SK-N-SH treated with all-trans-retinoic acid at 6 μM for 48 hours (cell line): ENCODE results near the gene NREP.

ENCODE experiments used
- ATAC-seq: fragments of 200-7000 bp; cut with Tn5 transposase; 3 replicates; pipeline ENCODE4 v1.9.1; 2020; ENCODE audit warnings: mild to moderate bottlenecking, moderate library complexity
- ARNTL ChIP-seq: fragments of 450-650 bp; formaldehyde crosslinking; IDR thresholded peaks from 2 replicates; pipeline ENCODE4 v1.5.0; 2020; ENCODE audit warnings: low read depth, mild to moderate bottlenecking, moderate library complexity, borderline replicate concordance
- BACH2 ChIP-seq: fragments of 250-450 bp; sonication (Bioruptor Pico); IDR thresholded peaks from 2 replicates; pipeline ENCODE4 v1.9.0; 2021; ENCODE audit warnings: mild to moderate bottlenecking, borderline replicate concordance
- CSDC2 ChIP-seq: fragments of 250-450 bp; sonication (Bioruptor Pico); IDR thresholded peaks from 2 replicates; pipeline ENCODE4 v1.5.0; 2020; ENCODE audit warnings: mild to moderate bottlenecking, moderate library complexity
- CSRNP3 ChIP-seq: fragments of 250-450 bp; sonication (Bioruptor Pico); IDR thresholded peaks from 2 replicates; pipeline ENCODE4 v1.5.1; 2021; ENCODE audit warnings: mild to moderate bottlenecking, moderate library complexity
- ESRRG ChIP-seq: fragments of 250-450 bp; sonication (Bioruptor Pico); IDR thresholded peaks from 2 replicates; pipeline ENCODE4 v1.6.1; 2021; ENCODE audit warnings: mild to moderate bottlenecking
- GLIS3 ChIP-seq: fragments of 250-450 bp; sonication (Bioruptor Pico); IDR thresholded peaks from 2 replicates; pipeline ENCODE4 v1.5.0; 2020; ENCODE audit warnings: mild to moderate bottlenecking, moderate library complexity
- ISL1 ChIP-seq: fragments of 250-450 bp; sonication (Bioruptor Pico); IDR thresholded peaks from 2 replicates; pipeline ENCODE4 v2.1.2; 2022; ENCODE audit warnings: mild to moderate bottlenecking, moderate library complexity
- OSR1 ChIP-seq: fragments of 250-450 bp; sonication (Bioruptor Pico); IDR thresholded peaks from 2 replicates; pipeline ENCODE4 v1.8.0; 2022; ENCODE audit warnings: moderate library complexity, mild to moderate bottlenecking, inconsistent platforms
- PPARA ChIP-seq: fragments of 250-450 bp; sonication (Bioruptor Pico); IDR thresholded peaks from 2 replicates; pipeline ENCODE4 v1.5.0; 2020; ENCODE audit warnings: mild to moderate bottlenecking, borderline replicate concordance
- RARB ChIP-seq: fragments of 250-450 bp; sonication (Bioruptor Pico); IDR thresholded peaks from 2 replicates; pipeline ENCODE4 v1.8.0; 2021; ENCODE audit warnings: mild to moderate bottlenecking, moderate library complexity
- SNAI2 ChIP-seq: fragments of 250-450 bp; sonication (Bioruptor Pico); IDR thresholded peaks from 2 replicates; pipeline ENCODE4 v1.5.0; 2020; ENCODE audit warnings: mild to moderate bottlenecking, moderate library complexity
- TCF4 ChIP-seq: fragments of 250-450 bp; sonication (Bioruptor Pico); IDR thresholded peaks from 2 replicates; pipeline ENCODE4 v1.8.0; 2021; ENCODE audit warnings: mild to moderate bottlenecking, moderate library complexity, borderline replicate concordance
- TOX ChIP-seq: fragments of 250-450 bp; sonication (Bioruptor Pico); IDR thresholded peaks from 2 replicates; pipeline ENCODE4 v1.8.0; 2021; ENCODE audit warnings: mild to moderate bottlenecking, moderate library complexity, borderline replicate concordance
- TSHZ2 ChIP-seq: fragments of 250-450 bp; sonication (Bioruptor Pico); IDR thresholded peaks from 2 replicates; pipeline ENCODE4 v1.5.0; 2020; ENCODE audit warnings: mild to moderate bottlenecking, moderate library complexity
- ZFP3 ChIP-seq: fragments of 250-450 bp; sonication (Bioruptor Pico); IDR thresholded peaks from 2 replicates; pipeline ENCODE4 v1.5.0; 2020; ENCODE audit warnings: mild to moderate bottlenecking, moderate library complexity
- ZFP30 ChIP-seq: fragments of 450-650 bp; formaldehyde crosslinking; IDR thresholded peaks from 2 replicates; pipeline ENCODE4 v1.5.0; 2022; ENCODE audit warnings: mild to moderate bottlenecking, moderate library complexity
- ZNF565 ChIP-seq: fragments of 450-650 bp; formaldehyde crosslinking; conservative IDR thresholded peaks from 2 replicates; pipeline ENCODE4 v1.5.0; 2020; ENCODE audit warnings: low read depth, mild to moderate bottlenecking, moderate library complexity
- ZNF70 ChIP-seq: fragments of 450-650 bp; formaldehyde crosslinking; IDR thresholded peaks from 2 replicates; pipeline ENCODE4 v1.5.0; 2020; ENCODE audit warnings: mild to moderate bottlenecking, moderate library complexity
- ZNF8 ChIP-seq: fragments of 450-650 bp; formaldehyde crosslinking; IDR thresholded peaks from 2 replicates; pipeline ENCODE4 v1.5.0; 2020; ENCODE audit warnings: mild to moderate bottlenecking, moderate library complexity
- TF ChIP-seq, protein P1 (sequence below): fragments of 250-450 bp; sonication (Bioruptor Pico); IDR thresholded peaks from 2 replicates; pipeline ENCODE4 v1.8.0; 2020; ENCODE audit warnings: mild to moderate bottlenecking, moderate library complexity, borderline replicate concordance
- TF ChIP-seq, protein P2 (sequence below): fragments of 250-450 bp; sonication (Bioruptor Pico); IDR thresholded peaks from 2 replicates; pipeline ENCODE4 v1.5.1; 2020; ENCODE audit warnings: low read depth, mild to moderate bottlenecking, moderate library complexity
- TF ChIP-seq, protein P3 (sequence below): fragments of 250-450 bp; sonication (Bioruptor Pico); IDR thresholded peaks from 2 replicates; pipeline ENCODE4 v1.8.0; 2021; ENCODE audit warnings: low read depth, mild to moderate bottlenecking, moderate library complexity, borderline replicate concordance

The NREP gene

GRCh38 chr5:111805071-111805470 lies 48.1 kb upstream of the NREP start (continued):
- TF ChIP-seq, protein P1, sequence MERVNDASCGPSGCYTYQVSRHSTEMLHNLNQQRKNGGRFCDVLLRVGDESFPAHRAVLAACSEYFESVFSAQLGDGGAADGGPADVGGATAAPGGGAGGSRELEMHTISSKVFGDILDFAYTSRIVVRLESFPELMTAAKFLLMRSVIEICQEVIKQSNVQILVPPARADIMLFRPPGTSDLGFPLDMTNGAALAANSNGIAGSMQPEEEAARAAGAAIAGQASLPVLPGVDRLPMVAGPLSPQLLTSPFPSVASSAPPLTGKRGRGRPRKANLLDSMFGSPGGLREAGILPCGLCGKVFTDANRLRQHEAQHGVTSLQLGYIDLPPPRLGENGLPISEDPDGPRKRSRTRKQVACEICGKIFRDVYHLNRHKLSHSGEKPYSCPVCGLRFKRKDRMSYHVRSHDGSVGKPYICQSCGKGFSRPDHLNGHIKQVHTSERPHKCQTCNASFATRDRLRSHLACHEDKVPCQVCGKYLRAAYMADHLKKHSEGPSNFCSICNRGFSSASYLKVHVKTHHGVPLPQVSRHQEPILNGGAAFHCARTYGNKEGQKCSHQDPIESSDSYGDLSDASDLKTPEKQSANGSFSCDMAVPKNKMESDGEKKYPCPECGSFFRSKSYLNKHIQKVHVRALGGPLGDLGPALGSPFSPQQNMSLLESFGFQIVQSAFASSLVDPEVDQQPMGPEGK (CRISPR knock-in tag) = no peak
- TF ChIP-seq ESRRG (CRISPR knock-in tag) = no peak
- TF ChIP-seq CSRNP3 (CRISPR knock-in tag) = no peak

DNA sequence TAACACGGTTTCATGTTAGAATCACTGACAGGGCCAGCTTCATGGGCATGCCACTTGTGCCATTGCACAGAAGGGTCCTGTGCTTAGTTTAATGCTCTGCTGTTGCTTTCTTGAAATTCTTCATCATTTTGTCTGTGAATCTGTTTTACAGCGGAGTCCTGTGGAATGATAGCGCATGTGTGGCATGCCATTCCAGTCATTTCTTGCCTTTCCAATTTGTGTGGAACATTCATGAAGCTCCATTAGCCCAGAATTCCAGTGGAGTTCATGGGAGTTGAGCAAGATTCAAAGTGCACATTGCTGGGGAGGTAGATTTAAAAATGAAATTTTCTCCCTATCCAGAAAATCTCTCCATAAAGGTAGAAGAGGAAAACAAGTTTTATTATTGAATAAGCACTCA lies 43.4 kb upstream of the NREP start:
- no peak for ATAC-seq
- TF ChIP-seq, protein P1 (CRISPR knock-in tag) = no peak
- TF ChIP-seq, all 23 proteins: peak for 0

DNA sequence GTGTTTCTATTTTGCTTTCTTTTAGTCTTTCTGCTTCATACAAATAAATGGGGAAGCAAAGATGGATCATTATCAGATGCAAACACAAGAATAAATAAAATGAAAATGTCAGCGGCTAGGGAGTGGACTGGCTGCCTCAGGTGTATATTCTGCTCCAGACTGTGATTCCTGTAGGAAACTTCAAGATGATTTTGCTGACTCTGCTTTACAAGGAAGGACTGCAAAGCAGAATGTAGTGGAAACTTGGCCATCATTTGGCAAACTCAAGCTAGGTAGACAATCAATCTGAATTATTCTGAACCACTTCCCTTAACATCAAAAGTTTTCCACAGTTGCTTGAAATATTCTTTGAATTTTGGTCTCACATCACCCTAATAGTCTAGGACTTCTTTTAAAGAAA lies 38.1 kb upstream of the NREP start:
- no peak for ATAC-seq
- TF ChIP-seq CSRNP3 (CRISPR knock-in tag) (no peak), BACH2 (CRISPR knock-in tag) (no peak), TOX (CRISPR knock-in tag) (no peak), ZNF70 (CRISPR knock-in tag) (no peak), SNAI2 (CRISPR knock-in tag) (no peak), PPARA (CRISPR knock-in tag) (no peak), ZFP30 (CRISPR knock-in tag) (no peak), ZNF565 (CRISPR knock-in tag) (no peak), RARB (no peak), ISL1 (no peak), CSDC2 (CRISPR knock-in tag) (no peak), TCF4 (no peak), ARNTL (CRISPR knock-in tag) (no peak), ESRRG (CRISPR knock-in tag) (no peak), ZFP3 (no peak), ZNF8 (no peak)
- TF ChIP-seq, protein P2, sequence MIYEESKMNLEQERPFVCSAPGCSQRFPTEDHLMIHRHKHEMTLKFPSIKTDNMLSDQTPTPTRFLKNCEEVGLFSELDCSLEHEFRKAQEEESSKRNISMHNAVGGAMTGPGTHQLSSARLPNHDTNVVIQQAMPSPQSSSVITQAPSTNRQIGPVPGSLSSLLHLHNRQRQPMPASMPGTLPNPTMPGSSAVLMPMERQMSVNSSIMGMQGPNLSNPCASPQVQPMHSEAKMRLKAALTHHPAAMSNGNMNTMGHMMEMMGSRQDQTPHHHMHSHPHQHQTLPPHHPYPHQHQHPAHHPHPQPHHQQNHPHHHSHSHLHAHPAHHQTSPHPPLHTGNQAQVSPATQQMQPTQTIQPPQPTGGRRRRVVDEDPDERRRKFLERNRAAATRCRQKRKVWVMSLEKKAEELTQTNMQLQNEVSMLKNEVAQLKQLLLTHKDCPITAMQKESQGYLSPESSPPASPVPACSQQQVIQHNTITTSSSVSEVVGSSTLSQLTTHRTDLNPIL (CRISPR knock-in tag) = no peak
- TF ChIP-seq, protein P1 (CRISPR knock-in tag) = no peak

DNA sequence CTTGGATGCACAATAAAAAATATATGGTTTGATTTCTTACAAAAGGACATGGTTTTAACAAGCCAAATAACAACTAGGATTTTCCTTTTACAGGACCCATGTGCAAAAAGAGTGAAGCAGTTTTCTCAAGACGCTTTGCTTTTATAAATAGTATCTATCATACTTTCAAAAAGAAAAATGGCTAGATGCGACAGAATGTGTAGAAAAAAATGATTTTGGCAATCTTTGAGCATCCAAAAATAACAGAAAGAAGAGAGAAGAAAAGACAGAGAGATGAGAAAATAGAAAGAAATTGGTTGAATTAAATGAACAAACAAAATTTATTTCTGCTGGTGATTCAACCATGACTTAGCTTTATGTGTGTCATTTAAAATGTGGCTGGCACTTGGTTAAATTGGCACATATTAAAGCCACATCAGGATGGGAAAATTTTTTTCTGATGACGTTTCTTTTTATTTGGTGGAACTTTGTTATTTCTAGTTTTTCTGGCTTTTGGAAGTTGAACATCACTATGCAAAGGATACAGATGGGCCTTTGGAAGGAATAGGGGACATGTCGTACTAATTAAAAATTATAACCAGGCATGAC lies 35.6 kb upstream of the NREP start:
- no peak for ATAC-seq
- TF ChIP-seq, protein P3, sequence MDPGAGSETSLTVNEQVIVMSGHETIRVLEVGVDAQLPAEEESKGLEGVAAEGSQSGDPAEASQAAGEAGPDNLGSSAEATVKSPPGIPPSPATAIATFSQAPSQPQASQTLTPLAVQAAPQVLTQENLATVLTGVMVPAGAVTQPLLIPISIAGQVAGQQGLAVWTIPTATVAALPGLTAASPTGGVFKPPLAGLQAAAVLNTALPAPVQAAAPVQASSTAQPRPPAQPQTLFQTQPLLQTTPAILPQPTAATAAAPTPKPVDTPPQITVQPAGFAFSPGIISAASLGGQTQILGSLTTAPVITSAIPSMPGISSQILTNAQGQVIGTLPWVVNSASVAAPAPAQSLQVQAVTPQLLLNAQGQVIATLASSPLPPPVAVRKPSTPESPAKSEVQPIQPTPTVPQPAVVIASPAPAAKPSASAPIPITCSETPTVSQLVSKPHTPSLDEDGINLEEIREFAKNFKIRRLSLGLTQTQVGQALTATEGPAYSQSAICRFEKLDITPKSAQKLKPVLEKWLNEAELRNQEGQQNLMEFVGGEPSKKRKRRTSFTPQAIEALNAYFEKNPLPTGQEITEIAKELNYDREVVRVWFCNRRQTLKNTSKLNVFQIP (CRISPR knock-in tag) = no peak
- TF ChIP-seq SNAI2 (CRISPR knock-in tag) (no peak), GLIS3 (CRISPR knock-in tag) (no peak), ZFP30 (CRISPR knock-in tag) (no peak), TOX (CRISPR knock-in tag) (no peak), TSHZ2 (no peak), CSDC2 (CRISPR knock-in tag) (no peak), ESRRG (CRISPR knock-in tag) (no peak), OSR1 (CRISPR knock-in tag) (no peak), ZNF8 (no peak), RARB (no peak)
